GM12878 (cell line): ENCODE measurements around the gene HMGN4. TPM values are rescaled to one million over a fixed set of nuclear protein-coding genes. Genes with fewer than 3 reads are reported as not detected.
A peak's percentile ranks its signal among the peaks of the same experiment; 100 is the strongest.

Source experiments
- ATF2 ChIP-seq: IDR thresholded peaks from 2 replicates; pipeline ENCODE4 v1.6.1; 2012; ENCODE audit warnings: low read length, inconsistent platforms
- BMI1 ChIP-seq: fragments of 450-650 bp; IDR thresholded peaks from 2 replicates; pipeline ENCODE4 v1.6.1; 2016; ENCODE audit warnings: mild to moderate bottlenecking, moderate library complexity, borderline replicate concordance
- CBFB ChIP-seq: IDR thresholded peaks from 2 replicates; pipeline ENCODE4 v1.6.1; 2016; ENCODE audit warnings: antibody characterized with exemption, low read depth
- CEBPB ChIP-seq, 2 experiments: fragments of 150-350 bp in 1 of 2; IDR thresholded peaks; 2 replicates each; pipeline ENCODE4 v1.6.1; 2012 to 2014; ENCODE audit warnings: low read depth in 2 of 2, low read length in 2 of 2, borderline replicate concordance in 1 of 2, inconsistent platforms in 1 of 2
- CHD4 ChIP-seq: fragments of 200-600 bp; sonication (generic); IDR thresholded peaks from 2 replicates; pipeline ENCODE4 v1.6.1; 2016; ENCODE audit warnings: mild to moderate bottlenecking
- CREM ChIP-seq: IDR thresholded peaks from 2 replicates; pipeline ENCODE4 v1.6.1; 2014; ENCODE audit warnings: antibody characterized with exemption, low read depth
- CUX1 ChIP-seq: IDR thresholded peaks from 2 replicates; pipeline ENCODE4 v1.6.1; 2012; ENCODE audit warnings: improper control_type of control experiment, low read depth, low read length; ENCODE audit not compliant: insufficient replicate concordance
- EED ChIP-seq: sonication (generic); IDR thresholded peaks from 2 replicates; pipeline ENCODE4 v1.6.1; 2016; ENCODE audit warnings: antibody characterized with exemption, low read depth
- FOS ChIP-seq: IDR thresholded peaks from 3 replicates; pipeline ENCODE4 v1.6.1; 2011; ENCODE audit warnings: borderline replicate concordance; ENCODE audit not compliant: insufficient read length; ENCODE audit errors: extremely low read depth
- HDAC6 ChIP-seq: fragments of 200-600 bp; sonication (generic); IDR thresholded peaks from one replicate; pipeline ENCODE4 v1.8.0; 2017; ENCODE audit warnings: antibody characterized with exemption; ENCODE audit not compliant: unreplicated experiment
- JUND ChIP-seq: IDR thresholded peaks from 2 replicates; pipeline ENCODE4 v1.6.1; 2012; ENCODE audit warnings: low read depth, mild to moderate bottlenecking, low read length, improper control_type of control experiment, moderate library complexity
- NR2C1 ChIP-seq: fragments of 450-650 bp; IDR thresholded peaks from 2 replicates; pipeline ENCODE4 v1.6.1; 2017; ENCODE audit warnings: antibody characterized with exemption, mild to moderate bottlenecking, moderate library complexity
- PAX8 ChIP-seq: fragments of 450-650 bp; IDR thresholded peaks from 2 replicates; pipeline ENCODE4 v1.6.1; 2017; ENCODE audit warnings: mild to moderate bottlenecking, moderate library complexity
- PRDM15 ChIP-seq: fragments of 450-650 bp; formaldehyde crosslinking; IDR thresholded peaks from 2 replicates; pipeline ENCODE4 v1.4.0; 2020; ENCODE audit warnings: mild to moderate bottlenecking, moderate library complexity
- RELA ChIP-seq: fragments of 450-650 bp; IDR thresholded peaks from 2 replicates; pipeline ENCODE4 v1.8.0; 2014; ENCODE audit warnings: borderline replicate concordance; ENCODE audit not compliant: partially characterized antibody
- RUNX3 ChIP-seq: IDR thresholded peaks from 2 replicates; pipeline ENCODE4 v1.6.1; 2012; ENCODE audit warnings: low read length, inconsistent platforms
- SREBF2 ChIP-seq: IDR thresholded peaks from 2 replicates; pipeline ENCODE4 v1.6.1; 2012; ENCODE audit warnings: mild to moderate bottlenecking, low read length
- ZBTB33 ChIP-seq: fragments of 450-650 bp; IDR thresholded peaks from 2 replicates; pipeline ENCODE4 v1.6.1; 2017; ENCODE audit warnings: mild to moderate bottlenecking
- polyA plus RNA-seq, 11 experiments: library from polyadenylated mRNA; depleted of rRNA in 4 of 11; unstranded in 6 of 11; stranded (reverse) in 5 of 11; fragments of >200 nt; fragmentation: Nextera tagmentation in 4 of 11; fragmentation: Illumina TruSeq in 1 of 11; extraction: Ambion mirVana in 4 of 11; extraction: Trizol in 1 of 11; gene quantifications; 1 replicate in 1 of 11; 2 replicates in 10 of 11; pipeline versions ENCODE4 v1.2.1 to v1.2.3, GENCODE V29; 2011 to 2016; ENCODE audit warnings: inconsistent platforms in 2 of 11, missing spikeins in 2 of 11, low read depth in 1 of 11
- total RNA-seq, 4 experiments: library from RNA; depleted of rRNA in 3 of 4; stranded (reverse); fragments of >200 nt in 3 of 4; fragmentation: Illumina TruSeq in 1 of 4; extraction: Trizol in 1 of 4; gene quantifications; 2 replicates each; pipeline versions ENCODE4 v1.2.1 to v1.2.3, GENCODE V29; 2013 to 2021

The HMGN4 gene
- total and polyA plus RNA-seq, 10 of the 15 experiments (the other 5 are each of a cell fraction or from before 2014, with no cell fraction given): 26.7 to 99.1 (median 76.7) TPM

- TF ChIP-seq CUX1 (no peak), SREBF2 (peak; percentile 99), NR2C1 (no peak), PRDM15 (CRISPR knock-in tag) (no peak), ZBTB33 (no peak), ATF2 (peak; percentile 60; the same call in 1 of the 2 replicates), PAX8 (no peak), RUNX3 (peak; percentile 58), FOS (no peak), CBFB (no peak), EED (no peak), RELA (peak; percentile 79), CHD4 (no peak), BMI1 (no peak), CEBPB (IDR thresholded peaks at IDR 0.05; ENCODE audit: borderline replicate concordance in 1 of 2, low read depth in 2 of 2, low read length in 2 of 2) (peak in 1 of 2 experiments; percentile 98; a peak in 3 of 4 replicates), HDAC6 (no peak), JUND (no peak), CREM (peak; percentile 76)
Observed at GRCh38 chr6:26568601-26569432, 30.7 kb downstream of the HMGN4 start (continued).
